ENCODE results near the gene FANK1. TPM values are rescaled to one million over a fixed set of nuclear protein-coding genes. Genes with fewer than 3 reads are reported as not detected.

FANK1 gene
- 2.7 and 7.0 TPM in 2 replicates for total RNA-seq

DNA sequence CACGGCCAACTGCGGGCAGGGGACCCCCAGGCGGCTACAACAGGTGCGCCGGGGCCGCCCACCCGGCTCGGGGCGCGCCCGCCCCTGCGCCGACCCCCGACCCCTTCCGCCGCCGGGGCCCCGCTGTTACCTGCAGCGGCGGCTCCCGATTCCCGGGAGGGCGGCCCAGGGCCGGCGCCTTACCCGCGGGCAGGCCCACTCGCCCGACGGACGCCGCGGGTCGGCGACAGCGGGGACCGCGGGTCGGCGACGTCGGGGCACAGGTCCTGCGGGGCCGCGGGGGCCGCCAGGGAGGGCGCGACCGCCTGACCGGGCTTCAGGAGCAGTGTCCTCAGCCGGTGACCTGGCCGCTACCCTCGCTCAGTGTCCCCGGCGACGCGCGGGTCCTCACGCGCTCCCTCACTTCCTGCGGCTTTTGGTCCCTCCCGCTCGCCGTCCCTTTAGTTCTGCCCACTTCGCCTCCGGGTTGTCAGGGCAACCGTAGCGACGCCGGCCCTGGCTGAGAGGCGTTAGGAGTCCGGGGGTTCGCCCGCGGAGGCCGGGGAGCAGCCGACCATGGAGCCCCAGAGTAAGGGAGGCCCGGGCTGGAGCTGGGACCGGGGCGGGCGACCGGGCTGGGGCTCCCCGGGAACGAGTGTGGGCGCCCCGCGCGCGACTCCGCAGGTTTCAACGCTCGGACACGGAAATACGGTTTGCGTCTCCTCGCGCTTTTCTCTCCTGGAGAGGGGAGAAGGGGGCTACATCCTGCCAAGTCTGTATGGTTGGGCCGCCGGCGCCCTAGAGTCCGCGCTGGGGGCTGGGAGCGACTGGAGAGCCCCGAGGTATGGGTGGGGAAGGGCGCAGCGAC is at the start of gene FANK1:
TSS of gene FANK1 (plus strand) at position 477 of the 847 bp plus-strand sequence. CDS start at position 556, 79 bp downstream.

DNA sequence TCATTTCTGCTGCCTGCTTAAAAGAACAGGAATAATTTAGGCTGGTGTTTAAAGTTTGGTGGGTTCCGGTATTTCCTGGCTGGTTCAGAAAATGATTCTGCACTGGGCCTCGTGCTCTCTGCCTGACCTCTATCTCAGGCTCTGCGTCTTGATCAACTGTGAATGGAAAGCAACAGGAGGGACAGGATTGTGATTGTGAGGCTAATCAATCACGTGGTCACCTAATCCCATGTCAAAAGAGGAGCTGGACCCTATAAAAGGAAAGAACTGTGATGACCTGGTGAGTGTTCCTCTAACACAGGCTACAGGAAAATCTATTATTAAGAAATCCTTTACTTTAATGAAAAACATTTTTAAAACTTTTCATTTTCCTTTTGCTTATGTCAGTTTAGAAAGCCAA is 15.2 kb upstream of the FANK1 start, which contains the start of gene DHX32:
TSS of gene DHX32 (minus strand) at position 101 of the 400 bp plus-strand sequence. CDS start 468 bp downstream, outside the sequence.

Other genes starting within 250 kb of the FANK1 start
- not detected in 2 replicates for gene TEX36, start 213.4 kb upstream of the FANK1 start, total RNA-seq
- 15.4 and 23.8 TPM in 2 replicates for gene EDRF1, start 176.9 kb upstream of the FANK1 start, total RNA-seq
- not detected in 2 replicates for gene MMP21, start 120.7 kb upstream of the FANK1 start, total RNA-seq
- gene UROS, start 73.3 kb upstream of the FANK1 start, total RNA-seq, result 18.8 and 31.2 TPM in 2 replicates
- gene BCCIP, start 73.0 kb upstream of the FANK1 start, total RNA-seq, result 45.8 and 46.6 TPM in 2 replicates
- gene DHX32, start 15.3 kb upstream of the FANK1 start, total RNA-seq, result 42.0 and 61.2 TPM in 2 replicates